MCF 10A (cell line): ENCODE data around the gene CD6. TPM values are rescaled to one million over a fixed set of nuclear protein-coding genes. Genes with fewer than 3 reads are reported as not detected.

Experiments used
- BruUV-seq: library from RNA; stranded (reverse); fragments of 400-500 nt; replicated peaks from 2 replicates; lab custom pipeline; 2021; lab: Mats Ljungman, UMichigan
- CTCF ChIA-PET: fragments of 300-600 bp; sonication (Branson Sonifier 250); formaldehyde crosslinking; extraction: SDS; loops from one replicate; lab custom pipeline; 2021; ENCODE audit warnings: antibody characterized with exemption, inconsistent platforms; lab: Yijun Ruan, JAX
- POLR2A ChIA-PET: fragments of 300-600, 350-650 bp; sonication (Branson Sonifier 250); formaldehyde crosslinking; extraction: SDS; loops from one replicate; lab custom pipeline; 2020; ENCODE audit warnings: antibody characterized with exemption, inconsistent platforms; lab: Yijun Ruan, JAX
- DNase-seq: peaks from one replicate; pipeline ENCODE4 v3.0.0-alpha.2; 2018; ENCODE audit not compliant: unreplicated experiment
- H3K27ac Mint-ChIP-seq: one replicate; pipeline ENCODE4 v1.8.0; 2022; ENCODE audit warnings: mild to moderate bottlenecking, low read depth, mixed read lengths; ENCODE audit not compliant: unreplicated experiment
- H3K27me3 Mint-ChIP-seq: one replicate; pipeline ENCODE4 v1.8.0; 2022; ENCODE audit warnings: mixed read lengths; ENCODE audit not compliant: insufficient read depth, unreplicated experiment
- H3K36me3 Mint-ChIP-seq: one replicate; pipeline ENCODE4 v1.8.0; 2022; ENCODE audit warnings: mild to moderate bottlenecking, moderate library complexity, mixed read lengths; ENCODE audit not compliant: insufficient read depth, unreplicated experiment
- H3K4me1 Mint-ChIP-seq: one replicate; pipeline ENCODE4 v1.8.0; 2022; ENCODE audit warnings: mixed read lengths; ENCODE audit not compliant: insufficient read depth, unreplicated experiment
- H3K4me3 Mint-ChIP-seq: one replicate; pipeline ENCODE4 v1.8.0; 2022; ENCODE audit warnings: mild to moderate bottlenecking, moderate library complexity, mixed read lengths; ENCODE audit not compliant: unreplicated experiment
- H3K9me3 Mint-ChIP-seq: one replicate; pipeline ENCODE4 v1.8.0; 2022; ENCODE audit warnings: mixed read lengths; ENCODE audit not compliant: unreplicated experiment
- intact Hi-C: fragments of 100-400 bp; cut with micrococcal nuclease; formaldehyde crosslinking; loops from 2 replicates; pipeline ENCODE4 v1.14.1; 2022
- total RNA-seq: library from RNA; stranded (reverse); gene quantifications from 2 replicates; pipeline ENCODE4 v1.2.3, GENCODE V29; 2022
- TF ChIP-seq, protein P1 (sequence below): fragments of 200-600 bp; IDR thresholded peaks from one replicate; pipeline ENCODE4 v1.8.0; 2022; ENCODE audit warnings: antibody characterized with exemption, mild to moderate bottlenecking; ENCODE audit not compliant: unreplicated experiment

Gene CD6
- total RNA-seq, 1 experiment from 2014 or later: not detected

DNA sequence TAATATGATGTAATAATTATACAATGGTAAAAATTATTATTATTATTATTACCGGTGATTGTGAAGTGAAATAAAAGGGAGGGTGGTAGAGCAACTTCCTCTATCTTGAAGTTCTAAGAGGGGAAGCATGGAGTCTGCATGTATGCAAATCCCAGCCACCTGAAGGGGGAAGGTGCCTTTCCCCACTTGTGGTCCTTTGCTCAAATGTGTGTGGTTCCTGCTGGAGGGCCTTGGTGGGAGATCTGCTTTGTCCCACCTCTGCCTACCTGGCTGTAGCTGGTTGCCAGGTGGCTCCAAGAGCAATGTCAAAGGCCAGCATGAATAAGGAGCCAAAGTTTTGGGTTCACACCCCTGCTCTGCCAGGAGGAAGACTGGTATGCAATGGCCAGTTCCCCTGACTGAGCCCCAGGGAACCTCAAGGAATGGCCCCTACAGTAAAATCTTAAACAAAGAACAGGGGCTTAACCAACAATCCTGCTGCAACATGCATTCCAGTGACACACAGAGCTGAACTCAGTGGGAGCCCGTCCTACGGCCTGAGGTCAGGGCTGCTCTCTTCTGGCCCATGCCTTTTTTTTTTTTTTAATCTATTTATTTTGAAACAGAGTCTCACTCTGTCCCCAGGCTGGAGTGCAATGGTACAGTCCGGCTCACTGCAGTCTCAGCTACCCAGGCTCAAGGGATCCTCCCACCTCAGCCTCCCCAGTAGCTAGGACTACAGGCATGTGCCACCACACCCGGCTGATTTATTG is 38.7 kb upstream of the CD6 start:
- DNase-seq: no peak

DNA sequence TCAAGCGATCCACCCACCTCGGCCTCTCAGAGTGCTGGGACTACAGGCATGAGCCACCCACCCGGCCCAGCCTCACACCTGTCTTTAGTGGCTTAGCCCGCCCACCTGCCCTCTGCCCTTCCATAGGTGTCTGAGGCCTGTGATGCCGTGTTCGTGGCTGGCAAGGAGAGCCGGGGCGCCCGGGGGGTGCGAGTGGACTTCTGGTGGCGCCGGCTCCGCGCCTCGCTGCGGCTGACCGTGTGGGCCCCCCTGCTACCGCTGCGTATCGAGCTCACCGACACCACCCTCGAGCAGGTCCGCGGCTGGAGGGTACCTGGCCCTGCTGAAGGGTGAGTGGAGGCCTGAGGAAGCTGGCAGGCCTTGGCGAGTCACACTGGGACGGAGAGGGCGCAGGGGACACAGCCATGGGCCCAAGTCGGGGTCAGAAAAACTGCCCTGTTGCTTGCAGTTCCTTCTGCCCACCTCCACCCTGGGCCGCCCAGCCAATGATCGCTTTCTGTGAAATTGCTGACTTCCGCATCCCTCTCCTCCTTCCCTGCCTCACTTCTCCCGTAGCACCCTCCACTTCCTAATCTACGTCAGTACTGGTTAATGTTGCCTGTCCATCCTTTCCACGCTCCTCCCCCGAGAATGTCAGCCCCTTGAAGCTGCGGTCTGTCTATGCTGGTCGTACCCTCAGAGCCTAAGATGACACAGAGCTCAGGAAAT is 37.9 kb upstream of the CD6 start:
- BruUV-seq: no TSS peak
- intact Hi-C loops: no loop called here
- Mint-ChIP-seq H3K9me3 (no peaks in the 10 kb centered on the region), H3K4me1 (no peaks in the 10 kb centered on the region), H3K27me3 (no peaks in the 10 kb centered on the region), H3K36me3 (peaks cover 6% of the 10 kb centered on the region), H3K27ac (peak overlapping the region; percentile 6), H3K4me3 (no peak overlapping the region)
- ChIA-PET CTCF (interaction anchor here (1.0 kb wide), 1 partner anchor 34 kb away, joined by 3 read pairs; no protein-coding TSS in a partner anchor), POLR2A (no interaction called here)
- TF ChIP-seq, protein P1, sequence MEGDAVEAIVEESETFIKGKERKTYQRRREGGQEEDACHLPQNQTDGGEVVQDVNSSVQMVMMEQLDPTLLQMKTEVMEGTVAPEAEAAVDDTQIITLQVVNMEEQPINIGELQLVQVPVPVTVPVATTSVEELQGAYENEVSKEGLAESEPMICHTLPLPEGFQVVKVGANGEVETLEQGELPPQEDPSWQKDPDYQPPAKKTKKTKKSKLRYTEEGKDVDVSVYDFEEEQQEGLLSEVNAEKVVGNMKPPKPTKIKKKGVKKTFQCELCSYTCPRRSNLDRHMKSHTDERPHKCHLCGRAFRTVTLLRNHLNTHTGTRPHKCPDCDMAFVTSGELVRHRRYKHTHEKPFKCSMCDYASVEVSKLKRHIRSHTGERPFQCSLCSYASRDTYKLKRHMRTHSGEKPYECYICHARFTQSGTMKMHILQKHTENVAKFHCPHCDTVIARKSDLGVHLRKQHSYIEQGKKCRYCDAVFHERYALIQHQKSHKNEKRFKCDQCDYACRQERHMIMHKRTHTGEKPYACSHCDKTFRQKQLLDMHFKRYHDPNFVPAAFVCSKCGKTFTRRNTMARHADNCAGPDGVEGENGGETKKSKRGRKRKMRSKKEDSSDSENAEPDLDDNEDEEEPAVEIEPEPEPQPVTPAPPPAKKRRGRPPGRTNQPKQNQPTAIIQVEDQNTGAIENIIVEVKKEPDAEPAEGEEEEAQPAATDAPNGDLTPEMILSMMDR: no peak
- DNase-seq: no peak

More for the DNA sequence above, 38.7 kb upstream of the CD6 start:
- CTCF ChIA-PET: interaction anchor here (0.6 kb wide), 1 partner anchor 844 kb away, joined by 3 read pairs; no protein-coding TSS in a partner anchor
- Mint-ChIP-seq H3K9me3 (no peaks in the 10 kb centered on the region), H3K27ac (no peak overlapping the region), H3K4me1 (no peaks in the 10 kb centered on the region), H3K36me3 (peaks cover 6% of the 10 kb centered on the region), H3K27me3 (no peaks in the 10 kb centered on the region), H3K4me3 (no peak overlapping the region)
- POLR2A ChIA-PET: no interaction called here
- TF ChIP-seq, protein P1: no peak
- BruUV-seq: no TSS peak
- intact Hi-C loops: no loop called here

DNA sequence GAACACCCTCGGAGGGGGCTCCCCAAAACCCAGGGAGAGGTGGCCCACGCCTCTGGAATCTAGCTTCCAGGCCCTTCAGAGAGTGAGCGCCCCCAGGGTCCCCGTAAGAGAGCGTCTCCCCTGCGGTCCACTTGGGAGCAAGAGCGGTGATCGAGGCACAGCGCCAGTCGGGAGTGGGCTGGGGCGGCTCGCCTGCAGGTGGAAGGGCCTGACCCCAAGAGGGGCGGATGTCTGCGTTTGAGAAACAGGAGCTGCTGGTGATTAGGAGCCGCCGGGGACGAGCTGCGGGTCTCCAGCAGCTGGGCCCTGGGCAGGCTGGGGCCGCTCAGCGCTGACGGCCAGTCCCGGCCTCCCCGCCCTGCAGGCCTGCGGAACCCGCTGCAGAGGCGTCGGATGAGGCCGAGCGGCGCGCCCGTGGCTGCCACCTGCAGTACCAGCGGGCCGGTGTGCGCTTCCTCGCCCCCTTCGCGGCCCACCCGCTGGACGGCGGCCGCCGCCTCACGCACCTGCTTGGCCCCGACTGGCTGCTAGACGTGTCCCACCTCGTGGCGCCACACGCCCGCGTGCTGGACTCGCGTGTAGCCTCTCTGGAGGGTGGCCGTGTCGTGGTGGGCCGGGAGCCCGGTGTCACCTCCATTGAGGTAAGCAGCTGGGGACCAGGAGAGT is 37.2 kb upstream of the CD6 start:
- no TSS peak for BruUV-seq
- TF ChIP-seq, protein P1: no peak
- Mint-ChIP-seq H3K27ac (peak overlapping the region; percentile 6), H3K36me3 (peaks cover 6% of the 10 kb centered on the region), H3K4me1 (no peaks in the 10 kb centered on the region), H3K27me3 (peaks cover 5% of the 10 kb centered on the region), H3K4me3 (no peak overlapping the region), H3K9me3 (no peaks in the 10 kb centered on the region)
- POLR2A ChIA-PET: no interaction called here
- no peak for DNase-seq
- CTCF ChIA-PET: interaction anchor here (0.6 to 1.2 kb wide), 3 partner anchors 35 to 650 kb away, joined by 3 read pairs; no protein-coding TSS in a partner anchor
- intact Hi-C loops: no loop called here
